Ureter (tissue), 1 donor: ENCODE measurements around the gene PLD3. TPM values are rescaled to one million over a fixed set of nuclear protein-coding genes. Genes with fewer than 3 reads are reported as not detected.
"Not testable (repeated sequence)": the region's sequence is repeated elsewhere in the genome, so short reads cannot be mapped to it uniquely, and the experiment has no call there.

Experiments used
- DNase-seq: peaks from one replicate; pipeline ENCODE4 v3.0.0-alpha.2; 2020; ENCODE audit warnings: low spot score
- total RNA-seq: library from RNA; stranded (reverse); gene quantifications from one replicate; pipeline ENCODE4 v1.2.4, GENCODE V29; 2023
- donor health status: DM: yes; HTN: yes; CAD: no.

Gene PLD3
- total RNA-seq, 1 donor from 2014 or later, result 137 TPM

GRCh38 chr19:40389404-40390083 lies 41.0 kb downstream of the PLD3 start:
- no peak for DNase-seq

GRCh38 chr19:40390084-40390742 lies 41.7 kb downstream of the PLD3 start, which contains the start of gene HIPK4:
TSS of gene HIPK4 (minus strand) at chr19:40390181. CDS start at chr19:40389902, 279 bp downstream.
- DNase-seq, result no peak

- no peak for DNase-seq
Measured at GRCh38 chr19:40392123-40392522, 43.6 kb downstream of the PLD3 start.

GRCh38 chr19:40392894-40393517 lies 44.5 kb downstream of the PLD3 start:
- peak; percentile 80 for DNase-seq

GRCh38 chr19:40393894-40394815 lies 45.7 kb downstream of the PLD3 start:
- no peak for DNase-seq

GRCh38 chr19:40394816-40395210 lies 46.3 kb downstream of the PLD3 start:
- no peak for DNase-seq

GRCh38 chr19:40395956-40396355 lies 47.5 kb downstream of the PLD3 start:
- DNase-seq, result no peak

- no peak for DNase-seq
Measured at GRCh38 chr19:40396886-40397567, 48.5 kb downstream of the PLD3 start.

GRCh38 chr19:40397568-40397906 lies 49.0 kb downstream of the PLD3 start:
- no peak for DNase-seq

GRCh38 chr19:40398417-40399131 lies 50.1 kb downstream of the PLD3 start:
- DNase-seq, result no peak

GRCh38 chr19:40400559-40400958 lies 52.1 kb downstream of the PLD3 start:
- DNase-seq, result no peak

GRCh38 chr19:40403262-40403984 lies 54.9 kb downstream of the PLD3 start:
- DNase-seq, result peak; percentile 91

- no peak for DNase-seq
Measured at GRCh38 chr19:40407714-40408597, 59.5 kb downstream of the PLD3 start.

- not testable (repeated sequence) for DNase-seq
Measured at GRCh38 chr19:40408598-40408925, 60.1 kb downstream of the PLD3 start.

- DNase-seq, result no peak
Measured at GRCh38 chr19:40410030-40410389, 61.5 kb downstream of the PLD3 start.

- no peak for DNase-seq
Measured at GRCh38 chr19:40411125-40411842, 62.8 kb downstream of the PLD3 start.

- no peak for DNase-seq
Measured at GRCh38 chr19:40411958-40412499, 63.5 kb downstream of the PLD3 start.

GRCh38 chr19:40412866-40413265 lies 64.4 kb downstream of the PLD3 start:
- DNase-seq, result no peak
